TTC549 (cell line): ENCODE results near the gene DNAJC9.

Experiments used
- FAIRE-seq: peaks from 2 replicates; lab custom pipeline; 2012; peaks lifted over from hg19 to GRCh38; lab: Jason Lieb, UNC

DNAJC9 gene

DNA sequence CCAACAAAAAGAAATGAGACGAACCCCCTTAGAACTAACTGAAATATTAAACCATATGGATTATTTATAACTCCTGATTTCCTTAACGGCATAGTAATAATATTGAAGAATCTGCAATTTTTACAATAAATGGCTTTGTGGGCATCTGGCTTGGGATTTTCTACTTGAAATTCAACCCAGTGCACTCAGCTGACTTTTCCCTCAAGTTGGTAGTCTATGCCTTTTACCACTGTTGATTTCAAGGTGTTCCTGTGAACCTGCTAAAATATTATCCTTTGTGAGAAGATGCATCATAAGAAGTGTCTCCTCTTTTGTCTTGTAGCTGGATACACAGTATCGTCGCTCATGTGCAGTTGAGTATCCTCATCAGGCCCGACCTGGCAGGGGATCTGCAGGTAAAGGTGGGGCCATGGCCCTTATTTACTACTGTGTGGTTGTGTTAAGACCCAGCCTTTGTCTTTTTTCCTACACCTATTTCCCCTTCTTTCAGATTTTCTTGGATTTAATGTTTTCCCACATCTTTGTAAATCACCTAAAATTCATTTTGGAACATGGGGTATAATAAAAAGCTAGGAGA lies 8.0 kb downstream of the DNAJC9 start:
- FAIRE-seq, result no peak

DNA sequence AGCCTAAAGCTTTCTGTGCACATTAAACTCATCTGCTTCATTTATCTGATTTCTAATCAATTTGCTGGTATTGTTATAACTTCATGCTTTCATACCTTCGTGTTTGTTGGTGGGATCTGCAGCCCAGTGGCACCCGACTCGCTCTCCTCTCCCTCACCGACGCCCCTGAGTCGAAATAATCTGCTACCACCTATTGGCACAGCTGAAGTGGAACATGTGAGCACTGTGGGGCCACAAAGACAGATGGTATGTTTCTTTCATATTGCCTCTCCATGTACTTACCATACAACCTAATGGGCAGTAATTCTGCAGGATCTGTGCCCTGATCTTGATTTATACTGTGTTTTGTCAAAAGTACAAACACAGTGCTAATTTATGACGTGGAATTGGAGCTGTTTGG lies 12.4 kb downstream of the DNAJC9 start:
- FAIRE-seq, result no peak

DNA sequence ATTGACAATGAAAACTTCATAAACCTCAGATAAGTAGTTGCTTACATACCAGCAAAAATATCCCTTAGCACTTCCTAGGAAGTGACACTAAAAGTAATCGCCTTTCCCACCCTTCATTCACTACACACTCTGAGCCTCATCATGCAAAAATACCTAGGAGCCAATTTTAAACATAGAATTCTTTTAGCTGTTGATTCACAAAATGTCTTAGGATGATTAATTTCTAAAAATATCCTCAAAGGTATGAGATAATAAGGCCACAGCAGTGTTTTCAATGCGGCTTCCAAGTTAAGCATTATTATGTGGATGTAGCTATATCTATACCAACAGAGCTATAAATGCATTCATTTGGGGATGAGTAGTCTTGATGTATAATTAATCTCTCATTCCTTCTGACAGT lies 13.2 kb downstream of the DNAJC9 start:
- FAIRE-seq, result no peak

DNA sequence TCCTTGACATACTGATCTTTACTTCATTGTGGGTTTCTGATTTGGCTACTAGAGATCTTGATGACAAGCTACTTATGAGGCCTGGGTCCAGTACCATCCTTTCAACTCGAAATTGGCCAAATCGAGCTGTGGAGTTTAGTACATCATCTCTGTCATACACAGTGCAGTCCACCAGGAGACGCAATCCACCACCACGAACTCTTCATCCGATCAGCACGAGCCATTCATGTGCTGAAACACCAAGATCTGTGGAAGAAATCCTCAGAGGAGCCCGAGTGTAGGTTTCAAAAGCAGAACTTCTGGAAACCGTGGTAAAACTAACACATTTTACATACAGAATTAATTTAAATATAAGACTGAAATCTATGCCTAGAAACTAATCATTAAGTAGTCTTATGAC lies 14.2 kb downstream of the DNAJC9 start:
- peak; percentile 90 for FAIRE-seq

DNA sequence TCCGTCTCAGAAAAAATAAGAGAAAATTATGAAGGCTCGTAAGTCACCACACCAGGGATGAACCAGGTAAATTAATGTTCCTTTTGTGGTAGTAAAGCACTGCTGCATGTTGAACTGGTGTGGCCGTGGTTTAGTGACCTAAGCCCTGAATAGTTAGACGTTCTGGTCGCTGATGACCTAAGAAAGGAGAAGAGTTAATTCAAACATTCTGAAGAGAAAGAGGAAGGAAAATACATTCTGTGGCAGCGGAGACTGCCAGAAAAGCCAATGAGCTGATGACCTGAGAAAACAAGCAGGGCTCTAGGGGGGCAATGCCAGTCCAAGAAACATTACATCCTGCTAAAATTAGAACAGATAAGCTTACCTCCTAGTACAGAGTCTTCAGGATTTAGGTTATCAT lies 17.5 kb downstream of the DNAJC9 start:
- no peak for FAIRE-seq

DNA sequence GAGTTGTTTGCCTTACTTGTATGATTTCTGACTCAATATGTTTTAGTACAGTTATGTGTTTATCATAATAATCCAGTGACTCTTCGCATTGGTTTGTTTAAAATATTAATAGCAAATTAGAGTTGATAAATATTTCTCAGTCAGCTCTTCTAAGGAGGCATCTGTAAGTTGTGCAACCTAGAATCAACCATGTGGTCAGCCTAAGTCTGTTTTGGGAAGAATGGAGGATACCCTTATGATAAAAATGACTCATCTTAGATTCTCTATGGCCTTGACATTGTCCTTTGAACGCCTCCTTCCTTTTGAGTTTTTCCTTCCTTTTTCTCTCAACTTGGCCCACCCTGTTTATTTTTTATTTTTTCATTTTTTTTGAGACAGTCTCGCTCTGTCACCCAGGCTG lies 18.8 kb downstream of the DNAJC9 start:
- FAIRE-seq, result no peak

DNA sequence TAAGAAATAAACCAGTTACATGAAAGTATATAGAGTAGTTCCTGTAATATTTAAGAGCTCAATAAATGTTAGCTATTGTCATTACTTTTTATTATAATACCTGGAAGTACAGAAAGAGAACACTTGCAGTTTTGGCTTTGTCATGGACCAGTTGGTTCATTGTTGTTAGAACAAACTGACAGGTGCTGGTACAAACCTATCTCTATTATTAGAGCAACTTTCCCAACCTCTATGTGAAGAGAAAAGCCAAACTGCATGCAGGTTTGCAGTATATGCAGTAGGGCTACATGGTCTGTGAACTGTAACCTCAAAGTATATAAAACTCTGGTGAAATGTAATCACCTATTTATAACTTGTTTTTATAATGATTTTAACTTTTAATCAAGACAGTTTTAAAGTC lies 20.4 kb downstream of the DNAJC9 start:
- FAIRE-seq, result no peak

DNA sequence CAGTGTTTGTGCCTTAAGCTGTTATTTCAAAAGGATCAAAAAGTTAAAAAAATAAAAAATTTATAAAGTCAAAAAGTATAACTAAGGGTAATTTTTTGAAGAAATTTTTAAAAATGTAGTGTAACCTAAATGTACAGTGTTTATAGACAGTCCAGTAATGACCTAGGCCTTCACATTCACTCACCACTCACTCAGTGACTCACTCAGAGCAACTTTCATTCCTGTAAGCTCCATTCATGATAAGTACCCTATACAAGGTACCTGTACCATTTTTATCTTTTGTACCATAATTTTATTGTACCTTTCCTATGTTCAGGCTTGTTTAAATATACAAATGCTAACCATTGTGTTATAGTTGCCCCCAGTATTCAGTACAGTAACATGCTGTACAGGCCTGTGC lies 21.5 kb downstream of the DNAJC9 start:
- no peak for FAIRE-seq

DNA sequence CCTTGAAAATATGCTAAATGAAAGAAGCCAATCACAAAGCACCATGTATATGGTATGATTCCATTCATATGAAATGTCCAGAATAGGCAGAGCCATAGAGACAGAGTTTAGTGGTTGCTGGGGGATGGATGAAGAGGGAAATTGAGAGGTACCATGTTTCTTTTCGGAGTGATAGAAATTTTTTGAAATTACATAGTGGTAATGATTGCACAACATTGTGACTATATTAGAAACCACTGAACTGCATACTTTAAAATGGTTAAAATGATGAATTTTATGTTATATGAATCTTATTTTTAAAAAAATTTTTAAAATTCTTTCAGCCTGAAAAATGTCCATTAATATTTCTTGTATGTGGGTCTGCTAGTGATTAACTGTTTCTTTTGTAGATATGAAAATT lies 26.1 kb downstream of the DNAJC9 start:
- no peak for FAIRE-seq

DNA sequence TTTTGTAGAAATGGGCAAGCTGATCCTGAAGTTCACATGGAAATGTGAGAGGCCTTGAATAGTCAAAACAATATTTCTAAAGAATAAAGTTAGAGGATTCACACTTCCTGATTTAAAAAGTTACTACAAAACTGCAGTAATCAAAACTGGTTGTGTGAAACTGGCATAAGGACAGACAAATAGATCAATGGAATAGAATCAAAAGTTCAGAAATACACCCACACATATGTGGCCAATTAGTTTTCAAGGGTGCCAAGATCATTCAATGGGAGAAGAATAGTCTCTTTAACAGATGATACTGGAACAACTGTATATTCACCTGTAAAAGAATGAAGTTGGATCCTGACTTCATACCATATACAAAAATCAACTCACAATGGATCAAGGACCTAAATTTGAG lies 27.7 kb downstream of the DNAJC9 start:
- no peak for FAIRE-seq

DNA sequence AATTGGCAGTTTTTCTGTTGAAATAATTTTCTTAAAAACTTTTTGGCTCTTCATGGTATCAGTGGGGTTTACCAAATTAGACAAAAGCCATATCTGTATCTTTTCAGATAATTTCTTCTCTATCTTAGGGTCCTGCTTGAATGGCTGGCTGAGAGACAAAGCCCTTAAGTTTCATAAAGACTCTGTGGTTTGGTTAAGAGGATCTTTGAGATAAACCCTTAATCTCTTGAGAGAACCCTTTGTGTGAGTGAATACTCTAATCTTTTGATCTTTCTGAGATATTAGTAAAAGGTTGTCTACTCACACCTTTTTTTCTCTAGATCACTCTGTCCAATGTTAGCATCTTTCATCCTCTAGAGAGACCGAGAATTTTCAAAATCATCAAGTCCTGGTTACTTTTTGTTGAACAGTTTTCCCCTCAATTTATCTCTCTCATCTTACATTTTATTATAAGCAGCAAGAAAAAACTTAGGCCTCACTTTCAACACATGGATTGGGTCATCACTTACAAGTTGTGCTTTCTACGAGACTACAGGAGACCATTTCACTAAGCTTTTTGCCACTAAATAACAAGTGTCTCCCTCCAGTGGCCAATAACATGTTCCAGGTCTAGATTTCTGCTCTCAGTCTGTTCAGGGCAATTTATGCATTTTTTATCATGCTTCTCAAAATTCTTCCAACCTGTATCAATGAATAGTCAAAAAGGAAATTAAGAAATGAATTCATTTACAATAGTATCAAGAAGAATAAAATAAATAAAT lies 28.4 kb downstream of the DNAJC9 start:
- FAIRE-seq, result peak; percentile 85

DNA sequence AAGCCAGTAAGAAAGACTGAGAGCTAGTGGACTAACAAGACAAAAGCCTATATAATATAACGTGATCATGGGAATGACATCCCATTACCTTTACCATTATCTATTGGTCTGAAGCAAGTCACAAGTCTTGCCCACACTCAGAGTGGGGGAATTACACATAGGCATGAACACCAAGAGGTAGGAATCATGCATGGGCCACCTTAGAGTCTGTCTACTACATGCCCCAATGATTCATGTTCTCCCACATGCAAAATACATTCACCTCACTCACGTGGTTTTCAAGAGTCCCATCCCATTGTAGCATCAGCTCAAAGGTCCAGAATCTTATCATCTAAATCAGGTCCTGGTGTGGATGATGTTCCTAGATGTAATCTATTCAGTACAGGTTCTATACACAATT lies 29.4 kb downstream of the DNAJC9 start:
- no peak for FAIRE-seq

DNA sequence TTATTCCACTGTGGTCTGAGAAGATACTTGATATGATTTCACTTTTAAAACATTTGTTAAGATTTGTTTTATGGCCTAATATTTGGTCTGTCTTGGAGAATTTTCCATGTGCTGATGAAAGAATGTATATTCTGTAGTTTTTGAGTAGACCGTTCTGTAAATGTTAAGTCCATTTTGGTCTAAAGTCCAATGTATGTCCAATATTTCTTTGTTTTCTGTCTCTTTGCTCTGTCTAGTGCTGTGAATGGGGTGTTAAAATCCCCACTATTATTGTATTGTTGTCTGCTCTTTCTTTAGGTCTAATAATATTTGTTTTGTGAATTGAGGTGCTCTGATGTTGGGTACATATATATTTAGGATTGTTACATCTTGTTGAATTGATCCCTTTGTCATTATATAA lies 31.3 kb downstream of the DNAJC9 start:
- no peak for FAIRE-seq

DNA sequence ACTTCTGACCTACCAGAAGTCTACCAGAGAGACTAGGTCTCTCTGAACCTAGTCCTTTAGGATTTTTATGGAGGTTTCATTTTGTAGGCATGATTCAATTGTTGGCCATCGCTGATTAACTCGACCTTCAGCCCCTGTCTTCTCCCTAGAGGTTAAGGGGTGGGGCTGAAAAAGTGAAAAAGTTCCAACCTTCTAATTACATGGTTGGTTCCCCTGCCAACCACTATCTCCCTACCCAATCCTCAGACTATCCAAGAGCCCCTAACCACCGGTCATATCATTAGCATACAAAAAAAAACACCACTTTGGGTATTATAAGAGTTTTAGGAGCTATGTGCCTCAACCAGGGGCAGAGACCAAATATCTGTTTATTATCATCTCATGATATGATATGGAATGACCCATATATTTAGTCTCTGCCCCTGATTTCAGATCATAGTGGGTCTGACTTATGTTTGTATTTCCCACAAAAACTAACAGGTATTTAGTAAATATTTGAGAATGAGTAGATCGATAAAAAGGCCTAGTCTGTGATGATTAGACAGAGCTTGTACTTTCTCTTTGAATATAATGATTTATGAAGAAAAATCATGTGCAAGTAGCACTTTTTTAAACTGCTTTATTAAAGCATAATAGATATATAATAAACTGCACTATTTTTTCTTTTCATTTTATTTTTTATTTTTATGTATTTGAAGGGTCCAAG lies 35.8 kb downstream of the DNAJC9 start:
- no peak for FAIRE-seq

DNA sequence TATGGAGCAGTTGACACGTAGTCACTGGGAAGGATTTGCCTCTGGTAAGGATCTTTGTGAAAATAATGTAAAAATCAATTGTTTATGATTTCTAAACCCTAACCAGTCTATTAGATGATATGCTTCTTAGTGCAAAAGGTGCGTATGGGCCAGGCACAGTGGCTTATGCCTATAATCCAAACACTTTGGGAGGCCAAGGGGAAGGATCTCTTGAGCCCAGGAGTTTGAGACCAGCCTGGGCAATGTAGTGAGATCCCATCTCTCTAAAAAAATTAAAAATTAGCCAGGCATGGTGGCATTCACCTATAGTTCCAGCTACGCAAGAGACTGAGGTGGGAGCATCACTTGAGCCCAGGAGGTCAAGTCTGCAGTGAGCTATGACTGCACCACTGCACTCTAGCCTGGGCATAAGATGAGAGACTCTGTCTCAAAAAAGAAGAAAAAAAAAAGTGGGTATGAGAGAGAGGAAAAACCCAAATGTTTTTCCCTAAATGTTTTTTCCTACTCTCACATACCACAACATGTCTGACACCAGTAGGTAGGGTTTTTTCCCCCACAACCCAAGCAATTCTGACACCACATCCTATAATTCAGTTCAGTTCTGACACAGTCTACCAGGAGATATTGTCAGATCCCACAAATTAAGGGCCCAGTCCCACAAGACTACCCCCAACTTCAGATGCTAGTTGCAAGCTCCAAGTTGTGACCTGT lies 36.5 kb downstream of the DNAJC9 start:
- FAIRE-seq, result no peak

DNA sequence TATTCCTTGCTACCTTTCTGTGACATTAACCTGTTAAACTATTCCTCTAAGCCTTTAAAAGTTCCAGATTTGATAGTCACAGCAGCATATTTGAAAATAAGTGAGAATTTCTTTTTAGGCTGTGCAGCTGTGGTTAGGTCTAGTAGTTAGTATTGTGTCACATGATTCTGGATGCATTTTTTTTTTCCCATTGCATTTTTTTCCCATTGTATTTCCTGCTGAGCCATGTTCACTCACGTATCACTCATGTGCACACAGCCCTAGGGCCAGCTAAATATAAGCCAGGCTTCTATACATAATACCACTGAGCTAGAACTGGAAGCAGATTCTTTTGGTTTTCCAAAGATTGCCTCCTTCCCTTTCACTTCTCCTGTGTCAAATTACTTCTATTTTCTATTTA lies 37.4 kb downstream of the DNAJC9 start:
- FAIRE-seq, result no peak

DNA sequence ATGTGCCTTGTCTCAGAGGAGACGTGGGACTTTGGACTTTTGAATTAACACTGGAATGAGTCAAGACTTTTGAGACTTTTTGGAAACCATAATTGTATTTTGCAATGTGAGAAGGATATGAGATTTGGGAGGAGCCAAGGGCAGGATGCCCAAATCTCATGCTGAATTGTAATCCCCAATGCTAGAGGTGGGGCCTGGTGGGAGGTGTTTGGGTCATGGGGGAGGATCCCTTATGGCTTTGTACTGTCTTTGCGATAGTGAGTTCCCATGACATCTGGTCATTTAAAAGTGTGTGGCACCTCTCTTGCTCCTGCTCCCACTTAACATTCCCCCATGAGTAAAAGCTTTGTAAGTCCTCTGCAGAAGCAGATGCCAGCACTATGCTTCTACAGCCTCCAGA lies 39.2 kb downstream of the DNAJC9 start:
- no peak for FAIRE-seq

DNA sequence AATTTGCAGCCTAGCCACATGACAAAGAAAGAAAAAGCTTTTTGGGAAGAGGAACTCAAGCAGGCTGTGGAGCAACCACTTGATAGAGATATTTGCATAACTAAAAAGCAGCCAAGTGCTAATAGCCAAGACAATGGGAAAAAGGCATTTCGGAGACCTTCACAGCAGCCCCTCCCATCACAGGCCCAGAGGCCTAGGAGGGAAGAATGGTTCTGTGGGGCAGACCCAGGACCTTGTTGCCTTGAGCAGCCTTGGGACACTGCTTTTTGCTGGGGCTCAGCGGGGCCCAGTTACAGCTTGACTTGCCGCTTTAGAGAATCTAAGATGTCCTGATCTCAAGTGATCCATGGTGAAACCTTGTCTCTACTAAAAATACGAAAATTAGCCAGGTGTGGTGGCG lies 40.7 kb downstream of the DNAJC9 start:
- no peak for FAIRE-seq

DNA sequence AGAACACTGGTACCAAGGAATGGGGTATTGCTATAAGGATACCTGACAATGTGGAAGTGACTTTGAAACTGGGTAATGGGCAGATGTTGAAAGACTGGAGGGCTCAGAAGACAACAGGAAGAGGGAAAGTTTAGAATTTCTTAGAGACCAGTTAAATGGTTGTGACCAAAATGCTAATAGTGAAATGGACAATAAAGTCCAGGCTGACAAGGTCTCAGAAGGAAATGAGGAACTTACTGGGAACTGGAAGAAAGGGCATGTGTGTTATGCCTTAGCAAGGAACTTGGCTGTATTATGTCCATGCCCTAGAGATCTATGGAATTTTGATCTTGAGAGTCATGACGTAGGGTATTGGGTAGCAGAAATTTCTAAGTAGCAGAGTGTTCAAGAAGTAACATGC lies 41.2 kb downstream of the DNAJC9 start:
- FAIRE-seq, result no peak

DNA sequence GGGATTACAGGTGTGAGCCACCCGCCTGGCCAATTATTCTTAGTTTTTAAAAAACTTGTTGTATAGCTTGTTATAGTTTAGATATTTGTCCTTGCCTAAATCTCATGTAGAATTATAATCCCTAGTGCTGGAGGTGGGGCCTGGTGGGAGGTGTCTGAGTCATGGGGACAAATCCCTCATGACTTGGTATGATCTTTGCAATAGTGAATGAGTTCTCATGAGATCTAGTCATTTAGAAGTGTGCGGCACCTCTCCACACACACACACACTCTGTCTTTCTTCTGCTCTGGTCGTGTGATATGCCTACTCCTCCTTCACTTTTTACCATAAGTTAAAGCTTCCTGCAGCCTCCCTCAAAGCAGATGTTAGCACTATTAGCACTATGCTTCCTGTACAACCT lies 42.0 kb downstream of the DNAJC9 start:
- FAIRE-seq, result no peak
